NCI-H1417 treated with DMSO at 0.1 percent for 48 hours (cell line): ENCODE results near the gene ZNF74.
"Not testable (repeated sequence)": the region's sequence is repeated elsewhere in the genome, so short reads cannot be mapped to it uniquely, and the experiment has no call there.

Experiments used
- DNase-seq: peaks from one replicate; lab custom pipeline; 2025; lab: John Stamatoyannopoulos, UW

Gene ZNF74

GRCh38 chr22:20393705-20394476, at the start of gene ZNF74:
TSS of gene ZNF74 (plus strand) at chr22:20394151. CDS start at chr22:20394629, 478 bp downstream.
- peak; percentile 47 for DNase-seq

- DNase-seq = not testable (repeated sequence)
These were observed 47.4 kb upstream of the ZNF74 start for GRCh38 chr22:20346553-20346952.

GRCh38 chr22:20352536-20352935, 41.4 kb upstream of the ZNF74 start:
- not testable (repeated sequence) for DNase-seq

GRCh38 chr22:20354238-20354975, 39.5 kb upstream of the ZNF74 start:
- DNase-seq = no peak

GRCh38 chr22:20355939-20356636, 37.9 kb upstream of the ZNF74 start:
- DNase-seq = not testable (repeated sequence)

GRCh38 chr22:20356906-20357305, 37.0 kb upstream of the ZNF74 start:
- not testable (repeated sequence) for DNase-seq

- DNase-seq = not testable (repeated sequence)
These were observed 36.0 kb upstream of the ZNF74 start for GRCh38 chr22:20357967-20358366.

- DNase-seq = not testable (repeated sequence)
These were observed 35.3 kb upstream of the ZNF74 start for GRCh38 chr22:20358503-20359239.

GRCh38 chr22:20360261-20360660, 33.7 kb upstream of the ZNF74 start:
- DNase-seq = not testable (repeated sequence)

- not testable (repeated sequence) for DNase-seq
These were observed 32.8 kb upstream of the ZNF74 start for GRCh38 chr22:20360866-20361751.

GRCh38 chr22:20361752-20362229, 32.2 kb upstream of the ZNF74 start:
- DNase-seq = not testable (repeated sequence)

GRCh38 chr22:20362403-20362802, 31.5 kb upstream of the ZNF74 start:
- not testable (repeated sequence) for DNase-seq

GRCh38 chr22:20364335-20365260, 29.4 kb upstream of the ZNF74 start:
- DNase-seq = not testable (repeated sequence)

GRCh38 chr22:20366841-20367240, 27.1 kb upstream of the ZNF74 start:
- DNase-seq = not testable (repeated sequence)

- DNase-seq = not testable (repeated sequence)
These were observed 25.1 kb upstream of the ZNF74 start for GRCh38 chr22:20368875-20369274.

- not testable (repeated sequence) for DNase-seq
These were observed 22.3 kb upstream of the ZNF74 start for GRCh38 chr22:20371687-20372086.

- not testable (repeated sequence) for DNase-seq
These were observed 21.5 kb upstream of the ZNF74 start for GRCh38 chr22:20372406-20372854.

GRCh38 chr22:20373195-20373706, 20.7 kb upstream of the ZNF74 start:
- not testable (repeated sequence) for DNase-seq

- DNase-seq = not testable (repeated sequence)
These were observed 19.8 kb upstream of the ZNF74 start for GRCh38 chr22:20374130-20374529.
